GM19099 (cell line): ENCODE results near the gene PAX7.

ENCODE experiments used
- POLR2A ChIP-seq: IDR thresholded peaks from 3 replicates; pipeline ENCODE4 v1.6.1; 2011; ENCODE audit warnings: low read depth; ENCODE audit not compliant: insufficient read length; ENCODE audit errors: extremely low read depth

Gene PAX7

GRCh38 chr1:18716785-18717678 is 86.4 kb downstream of the PAX7 start:
- TF ChIP-seq POLR2A = no peak

- TF ChIP-seq POLR2A = no peak
Measured at GRCh38 chr1:18719786-18720451, 89.3 kb downstream of the PAX7 start.

GRCh38 chr1:18721041-18721440 is 90.4 kb downstream of the PAX7 start:
- TF ChIP-seq POLR2A = no peak

GRCh38 chr1:18721776-18722175 is 91.1 kb downstream of the PAX7 start:
- no peak for TF ChIP-seq POLR2A

- TF ChIP-seq POLR2A = no peak
Measured at GRCh38 chr1:18722270-18722669, 91.6 kb downstream of the PAX7 start.

- TF ChIP-seq POLR2A = no peak
Measured at GRCh38 chr1:18723206-18723605, 92.6 kb downstream of the PAX7 start.

GRCh38 chr1:18723701-18724411 is 93.2 kb downstream of the PAX7 start:
- no peak for TF ChIP-seq POLR2A

- no peak for TF ChIP-seq POLR2A
Measured at GRCh38 chr1:18724801-18725200, 94.2 kb downstream of the PAX7 start.

- no peak for TF ChIP-seq POLR2A
Measured at GRCh38 chr1:18725231-18725895, 94.7 kb downstream of the PAX7 start.

GRCh38 chr1:18726368-18726767 is 95.7 kb downstream of the PAX7 start:
- TF ChIP-seq POLR2A = no peak

- TF ChIP-seq POLR2A = no peak
Measured at GRCh38 chr1:18727956-18728355, 97.3 kb downstream of the PAX7 start.

- no peak for TF ChIP-seq POLR2A
Measured at GRCh38 chr1:18730321-18730720, 99.7 kb downstream of the PAX7 start.

GRCh38 chr1:18731148-18731547 is 100.5 kb downstream of the PAX7 start:
- TF ChIP-seq POLR2A = no peak

- no peak for TF ChIP-seq POLR2A
Measured at GRCh38 chr1:18731591-18732235, 101.1 kb downstream of the PAX7 start.
